Measurements from ENCODE around the gene SELE.
"Not testable (repeated sequence)": the region's sequence is repeated elsewhere in the genome, so short reads cannot be mapped to it uniquely, and the experiment has no call there.

The SELE gene

DNA sequence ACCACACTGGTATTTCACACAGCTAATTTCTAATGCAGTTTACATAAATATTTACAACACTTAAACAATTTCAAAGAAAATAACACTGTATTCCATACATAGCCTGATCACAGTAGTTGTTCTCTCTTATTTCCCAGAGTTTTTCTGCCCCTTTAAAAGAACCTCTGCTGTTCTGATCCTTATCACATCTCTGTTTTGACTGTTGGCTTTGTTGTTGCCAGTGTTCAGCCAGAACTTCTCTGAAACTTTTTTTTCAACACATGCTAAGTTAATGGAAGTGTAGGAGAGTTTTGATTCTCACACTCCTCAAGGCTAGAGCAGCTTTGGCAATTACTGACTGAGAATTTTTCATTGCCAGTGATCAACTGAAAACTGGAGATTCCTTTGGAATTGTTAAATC lies 11.1 kb downstream of the SELE start:
- no peak for DNase-seq

- not testable (repeated sequence) for DNase-seq
Measured at GRCh38 chr1:169715100-169715499, 18.8 kb downstream of the SELE start.

- DNase-seq: not testable (repeated sequence)
Measured at GRCh38 chr1:169713090-169713489, 20.8 kb downstream of the SELE start.

GRCh38 chr1:169712309-169712631 lies 21.6 kb downstream of the SELE start:
- no peak for DNase-seq

- no peak for DNase-seq
Measured at GRCh38 chr1:169711469-169712308, 22.2 kb downstream of the SELE start, which contains the start of gene SELL. SELL (minus strand) TSS chr1:169711620; CDS start chr1:169711498, 122 bp downstream.

GRCh38 chr1:169708647-169709046 lies 25.2 kb downstream of the SELE start:
- no peak for DNase-seq

DNA sequence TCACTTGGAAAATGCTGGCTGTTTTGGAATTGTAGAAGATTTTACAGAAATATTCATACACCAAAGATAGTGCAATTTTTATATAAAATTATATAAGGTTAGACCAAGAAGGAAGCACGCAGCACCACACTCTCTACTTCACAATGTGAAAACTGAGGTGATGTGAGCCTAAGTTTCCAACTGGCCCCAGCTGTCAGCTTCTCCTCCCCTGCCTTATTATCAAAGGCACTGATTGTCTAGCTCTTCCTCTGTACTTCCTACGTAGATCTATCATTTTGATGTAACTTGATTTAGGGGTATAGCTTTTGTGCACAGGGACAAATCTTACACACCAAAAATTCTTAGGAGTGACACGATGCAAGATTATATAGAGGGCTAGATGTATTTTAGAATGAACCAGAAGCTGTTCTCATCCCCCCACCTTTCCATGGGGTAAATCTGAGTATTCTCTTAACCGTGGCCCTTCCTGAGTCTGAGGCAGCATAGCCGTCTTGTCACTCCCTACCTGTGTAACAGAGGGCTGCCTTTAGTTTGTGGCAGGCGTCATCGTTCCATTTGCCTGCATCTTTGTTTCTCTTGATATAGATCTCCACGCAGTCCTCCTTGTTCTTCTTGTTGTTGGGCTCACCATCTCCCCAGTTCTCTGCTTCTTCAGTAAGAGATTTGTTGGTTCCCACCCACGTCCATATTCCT lies 25.8 kb downstream of the SELE start:
- no peak for DNase-seq

DNA sequence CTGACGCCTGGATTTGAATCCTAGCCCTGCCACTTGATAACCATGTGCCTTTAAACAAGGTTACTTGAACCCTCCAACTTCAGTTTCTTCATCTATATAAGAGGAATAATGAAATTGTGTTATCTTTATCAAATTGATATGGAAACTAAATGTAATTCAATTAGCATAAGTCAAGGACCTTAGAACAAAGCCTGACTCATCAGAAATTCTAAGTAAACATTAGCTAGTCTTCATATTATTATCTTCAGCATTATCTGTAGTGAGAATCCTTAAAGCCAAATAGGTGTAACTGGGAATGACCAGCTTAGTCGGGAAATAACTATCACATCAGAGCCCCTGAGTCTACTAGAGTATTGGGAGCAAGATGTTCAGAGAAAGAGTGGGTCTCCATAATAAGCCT lies 29.1 kb downstream of the SELE start:
- DNase-seq: no peak

GRCh38 chr1:169701261-169702005 lies 32.4 kb downstream of the SELE start:
- DNase-seq: no peak

GRCh38 chr1:169699707-169700106 lies 34.2 kb downstream of the SELE start:
- DNase-seq: no peak

GRCh38 chr1:169698976-169699375 lies 34.9 kb downstream of the SELE start:
- DNase-seq: no peak

DNA sequence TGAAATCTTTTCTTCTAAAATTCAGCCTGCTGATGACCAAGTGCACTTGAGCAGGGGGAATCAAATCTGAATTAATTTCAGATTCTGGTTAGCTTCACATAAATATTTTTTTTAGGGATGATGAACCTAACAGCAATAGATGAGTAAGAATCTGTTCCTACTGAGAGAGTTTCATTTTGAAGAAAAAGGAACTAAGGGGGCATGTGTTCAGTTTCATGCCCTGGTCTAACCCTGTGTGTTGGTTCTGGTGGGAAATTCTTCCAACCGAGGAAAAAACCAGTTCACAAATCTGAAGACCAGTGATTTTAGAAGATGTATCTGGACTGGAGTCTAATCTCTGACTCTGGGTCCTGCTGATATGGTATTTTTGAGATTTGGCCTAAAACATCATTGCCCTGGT lies 36.1 kb downstream of the SELE start:
- no peak for DNase-seq

DNA sequence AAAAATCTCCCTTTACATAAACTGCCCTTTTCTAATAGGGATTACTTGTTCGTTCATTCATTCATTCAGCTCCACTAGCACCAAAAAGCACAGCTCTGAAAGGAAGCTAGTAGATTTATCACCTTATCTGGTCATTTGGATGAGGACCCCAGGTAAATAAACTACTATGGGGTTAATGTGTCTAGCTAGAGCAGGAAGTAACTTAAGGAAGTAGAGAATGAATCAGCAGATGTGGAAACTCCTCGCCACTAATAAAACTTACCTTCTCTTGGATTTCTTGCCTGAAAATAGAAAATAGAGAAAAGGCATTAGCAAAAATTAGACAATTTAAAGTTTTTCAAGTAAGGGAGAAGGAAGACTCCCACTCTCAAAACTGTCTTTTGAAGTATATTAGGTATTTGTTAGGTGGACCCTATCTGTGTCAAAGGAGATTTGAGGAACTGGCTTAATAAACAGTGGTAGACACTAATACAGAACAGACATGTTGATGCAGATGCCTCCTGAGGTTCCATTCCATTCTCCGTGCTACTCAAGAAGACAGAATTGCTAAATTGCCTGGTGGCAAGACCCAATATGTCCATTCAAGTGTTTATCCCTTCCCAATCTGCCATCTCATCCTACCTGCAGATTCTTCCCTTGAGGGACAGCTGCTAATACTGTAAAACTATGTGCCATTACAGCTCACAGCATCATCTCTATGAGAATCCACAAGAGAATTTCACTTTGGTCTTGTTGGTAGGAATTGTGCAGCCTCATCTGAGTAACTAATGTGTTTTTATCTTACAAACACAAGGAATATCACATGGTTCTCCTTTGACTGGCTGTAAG lies 37.4 kb downstream of the SELE start:
- no peak for DNase-seq

- no peak for DNase-seq
Measured at GRCh38 chr1:169694304-169695075, 39.4 kb downstream of the SELE start.

DNA sequence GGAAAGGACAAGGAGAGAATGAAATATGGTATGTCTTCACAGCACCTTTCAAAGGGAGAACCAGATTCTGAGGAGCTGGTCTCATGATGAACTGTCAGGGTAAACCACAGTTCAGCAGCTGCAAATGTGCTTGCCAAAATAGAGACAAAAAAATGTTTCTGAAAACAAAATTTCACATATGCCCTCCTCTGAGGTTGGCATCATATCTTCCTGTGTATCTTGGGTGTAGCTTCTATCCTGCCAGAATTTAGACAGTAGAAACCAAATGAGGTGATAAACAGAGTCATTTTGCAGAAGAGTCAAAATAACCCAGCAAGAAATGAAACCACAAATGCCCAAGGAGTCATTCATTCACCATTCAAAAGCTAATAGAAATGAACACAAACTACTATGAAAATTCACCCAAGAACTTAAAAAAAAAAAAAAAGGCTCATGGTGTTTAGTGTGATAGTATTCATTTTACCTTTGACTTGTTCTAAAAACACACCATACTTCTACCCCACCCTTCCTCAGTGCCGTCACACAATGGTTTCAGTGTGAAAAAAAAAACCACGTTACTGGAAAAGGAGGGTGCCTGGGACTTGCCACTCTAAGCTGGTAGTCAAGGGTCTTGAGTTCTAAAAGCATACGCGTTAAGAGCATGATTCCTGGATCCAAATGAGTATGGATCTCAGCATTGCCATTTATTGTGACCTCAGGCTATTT lies 41.0 kb downstream of the SELE start:
- DNase-seq: no peak

DNA sequence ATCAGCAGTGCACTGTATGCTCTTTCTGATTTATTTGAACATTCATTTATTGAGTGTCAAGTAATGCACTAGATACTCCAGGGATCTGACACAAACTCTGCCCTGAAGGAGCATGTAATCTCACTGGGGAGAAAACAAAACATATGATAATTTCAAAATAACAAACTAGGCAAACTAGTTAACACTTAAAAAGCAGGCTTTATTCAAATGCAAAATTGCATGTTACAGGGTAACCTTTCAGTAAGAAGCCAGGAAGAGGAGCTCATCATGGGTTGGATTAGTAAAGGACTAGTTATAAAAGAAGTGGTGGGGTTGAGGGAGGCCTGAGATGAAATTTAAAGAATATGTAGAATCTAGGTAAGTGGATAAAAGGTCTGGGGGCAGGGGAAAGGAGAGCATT lies 43.4 kb downstream of the SELE start:
- DNase-seq: no peak

- no peak for DNase-seq
Measured at GRCh38 chr1:169689395-169689794, 44.5 kb downstream of the SELE start.

DNA sequence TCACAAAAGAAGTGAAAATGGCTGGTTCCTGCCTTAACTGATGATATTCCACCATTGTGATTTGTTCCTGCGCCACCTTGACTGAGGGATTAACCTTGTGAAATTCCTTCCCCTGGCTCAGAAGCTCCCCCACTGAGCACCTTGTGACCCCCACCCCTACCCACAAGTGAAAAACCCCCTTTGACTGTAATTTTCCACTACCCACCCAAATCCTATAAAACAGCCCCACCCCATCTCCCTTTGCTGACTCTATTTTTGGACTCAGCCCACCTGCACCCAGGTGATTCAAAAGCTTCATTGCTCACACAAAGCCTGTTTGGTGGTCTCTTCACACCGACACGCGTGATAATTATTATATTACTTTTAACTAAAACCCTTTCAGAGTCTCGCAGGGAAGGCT lies 45.5 kb downstream of the SELE start:
- not testable (repeated sequence) for DNase-seq

DNA sequence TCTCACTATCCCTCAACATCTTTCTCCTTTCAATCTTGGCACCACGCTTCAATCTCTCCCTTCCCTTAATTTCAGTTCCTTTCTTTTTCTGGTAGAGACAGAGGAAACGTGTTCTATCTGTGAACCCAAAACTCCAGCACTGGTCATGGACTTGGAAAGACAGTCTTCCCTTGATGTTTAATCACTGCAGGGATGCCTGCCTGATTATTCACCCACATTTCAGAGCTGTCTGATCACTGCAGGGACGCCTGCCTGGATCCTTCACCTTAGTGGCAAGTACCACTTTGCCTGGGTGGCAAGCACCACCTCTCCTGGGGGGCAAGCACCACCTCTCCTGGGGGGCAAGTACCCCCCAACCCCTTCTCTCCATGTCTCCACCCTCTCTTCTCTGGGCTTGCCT lies 50.2 kb downstream of the SELE start:
- no peak for DNase-seq

DNA sequence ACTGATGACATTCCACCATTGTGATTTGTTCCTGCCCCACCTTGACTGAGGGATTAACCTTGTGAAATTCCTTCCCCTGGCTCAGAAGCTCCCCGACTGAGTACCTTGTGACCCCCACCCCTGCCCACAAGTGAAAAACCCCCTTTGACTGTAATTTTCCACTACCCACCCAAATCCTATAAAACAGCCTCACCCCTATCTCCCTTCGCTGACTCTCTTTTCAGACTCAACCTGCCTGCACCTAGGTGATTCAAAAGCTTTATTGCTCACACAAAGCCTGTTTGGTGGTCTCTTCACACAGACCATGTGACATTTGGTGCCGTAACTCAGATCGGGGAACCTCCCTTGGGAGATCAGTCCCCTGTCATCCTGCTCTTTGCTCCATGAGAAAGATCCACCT lies 50.7 kb downstream of the SELE start:
- not testable (repeated sequence) for DNase-seq

DNA sequence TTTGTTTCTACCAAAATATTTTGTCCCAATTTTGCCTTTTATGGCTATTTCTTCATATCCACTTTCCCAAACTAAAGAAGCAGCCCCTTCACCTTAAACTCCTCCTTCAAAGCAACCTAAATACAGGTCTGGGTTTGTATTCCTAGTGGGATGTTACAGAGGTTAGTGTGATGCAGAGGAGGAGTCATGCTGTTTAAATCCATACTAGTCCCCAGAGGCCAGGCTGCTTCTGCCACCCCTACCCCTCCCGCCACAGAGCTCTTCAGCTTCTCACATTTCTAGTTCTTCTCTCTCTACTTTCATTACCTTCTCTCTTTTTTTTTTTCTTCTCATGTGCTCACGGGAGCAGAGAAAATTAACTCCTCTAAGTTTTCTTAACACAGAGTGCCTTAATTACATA lies 51.8 kb downstream of the SELE start:
- no peak for DNase-seq

Measured in cerebellar nuclear complex (tissue), 1 donor.